ENCODE data around the gene ZNG1C.
"Not testable (repeated sequence)": the region's sequence is repeated elsewhere in the genome, so short reads cannot be mapped to it uniquely, and the experiment has no call there.

Gene ZNG1C

GRCh38 chr9:68342265-68343025 lies 100.7 kb downstream of the ZNG1C start:
- not testable (repeated sequence) for DNase-seq (ENCODE audit: low read depth in 3 of 3)

- DNase-seq (ENCODE audit: low read depth in 3 of 3): not testable (repeated sequence)
Observed at GRCh38 chr9:68343242-68343641, 101.5 kb downstream of the ZNG1C start.

- DNase-seq (ENCODE audit: low read depth in 3 of 3): not testable (repeated sequence)
Observed at GRCh38 chr9:68343992-68344391, 102.2 kb downstream of the ZNG1C start.

Measured in stimulated activated CD4-positive, alpha-beta T cell treated with anti-CD3 and anti-CD28 coated beads, TNF-alpha, amount 100 ng/mL, for 48 hours (primary cell).